HG02763 (cell line): ENCODE measurements around the gene SYT17.
"Not testable (repeated sequence)": the region's sequence is repeated elsewhere in the genome, so short reads cannot be mapped to it uniquely, and the experiment has no call there.

Source experiments
- ATAC-seq: cut with Tn5 transposase; IDR thresholded peaks from one replicate; pipeline ENCODE4 v1.9.1; 2021; ENCODE audit warnings: mild to moderate bottlenecking, moderate library complexity; ENCODE audit not compliant: unreplicated experiment

The SYT17 gene

DNA sequence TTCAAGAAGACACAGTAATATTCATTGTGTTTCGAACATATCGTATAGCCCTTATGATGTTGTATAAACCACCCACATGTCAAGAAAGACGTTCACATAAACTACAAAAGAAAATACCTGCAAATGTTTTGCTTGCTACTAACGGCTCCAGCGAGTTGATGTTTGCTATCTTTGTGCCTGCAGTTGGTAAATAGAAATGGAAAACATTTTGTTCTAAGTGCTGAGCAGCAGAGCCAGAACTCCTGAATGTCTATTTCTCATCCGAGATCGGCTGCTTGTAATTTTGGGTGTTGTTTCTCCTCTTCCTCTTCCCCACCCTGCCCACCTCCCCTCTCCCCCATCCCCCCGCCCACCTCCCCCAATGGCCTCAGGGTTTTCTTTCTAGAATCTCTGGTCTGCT lies 5.0 kb downstream of the SYT17 start:
- ATAC-seq: no peak

DNA sequence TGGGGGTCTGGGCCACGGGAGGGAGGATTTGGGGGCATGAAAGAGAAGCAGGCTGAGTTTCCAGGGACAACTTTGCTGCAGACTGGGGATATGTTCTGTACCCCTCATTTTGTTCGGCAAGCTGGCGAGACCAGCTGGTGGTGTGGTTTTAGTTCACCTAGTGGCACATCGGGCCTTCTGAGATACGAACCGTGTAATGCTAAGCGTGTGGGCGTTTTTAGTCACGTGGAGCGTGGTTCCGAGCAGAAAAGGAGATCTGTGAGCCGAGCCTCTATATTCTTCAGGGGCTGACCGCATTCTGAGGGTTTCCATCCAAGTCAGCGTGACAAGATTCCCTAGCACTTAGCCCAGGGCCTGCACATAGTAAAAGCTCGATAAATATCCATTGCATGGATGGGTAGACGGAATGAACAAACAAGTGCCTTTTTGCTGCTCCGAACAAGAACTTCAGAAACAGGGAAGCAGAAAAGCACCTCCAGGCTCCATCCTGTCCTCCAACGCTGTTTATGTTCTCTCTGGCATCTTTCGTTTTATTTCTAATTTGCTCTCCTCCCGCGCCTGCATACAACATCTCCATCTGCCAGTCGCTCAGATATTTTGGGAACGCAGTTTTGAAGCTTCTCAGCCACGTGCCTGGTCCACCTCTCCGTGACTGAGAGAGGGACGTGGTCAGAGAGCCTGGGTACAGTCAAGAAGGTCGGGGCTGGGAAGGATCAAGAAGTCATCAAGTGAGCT lies 5.8 kb downstream of the SYT17 start:
- ATAC-seq: no peak

DNA sequence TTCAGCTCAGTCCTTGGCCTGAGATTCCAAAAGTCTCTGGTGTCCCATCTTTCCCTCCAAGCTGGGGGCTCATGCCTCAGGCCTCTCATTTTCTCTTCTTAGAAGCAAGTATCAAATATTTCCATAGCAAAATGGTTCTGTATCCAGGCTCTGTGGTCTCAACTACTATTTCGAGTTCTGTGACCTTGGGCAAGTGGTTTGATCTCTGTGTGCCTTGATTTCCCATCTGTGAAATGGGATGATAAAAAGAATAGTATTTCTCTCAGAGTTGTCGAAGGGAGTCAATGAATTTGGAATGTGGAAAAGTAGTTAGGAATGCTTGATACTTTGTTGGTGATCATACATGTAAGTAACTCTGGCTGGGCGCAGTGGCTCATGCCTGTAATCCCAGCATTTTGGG lies 6.4 kb downstream of the SYT17 start:
- ATAC-seq: no peak

DNA sequence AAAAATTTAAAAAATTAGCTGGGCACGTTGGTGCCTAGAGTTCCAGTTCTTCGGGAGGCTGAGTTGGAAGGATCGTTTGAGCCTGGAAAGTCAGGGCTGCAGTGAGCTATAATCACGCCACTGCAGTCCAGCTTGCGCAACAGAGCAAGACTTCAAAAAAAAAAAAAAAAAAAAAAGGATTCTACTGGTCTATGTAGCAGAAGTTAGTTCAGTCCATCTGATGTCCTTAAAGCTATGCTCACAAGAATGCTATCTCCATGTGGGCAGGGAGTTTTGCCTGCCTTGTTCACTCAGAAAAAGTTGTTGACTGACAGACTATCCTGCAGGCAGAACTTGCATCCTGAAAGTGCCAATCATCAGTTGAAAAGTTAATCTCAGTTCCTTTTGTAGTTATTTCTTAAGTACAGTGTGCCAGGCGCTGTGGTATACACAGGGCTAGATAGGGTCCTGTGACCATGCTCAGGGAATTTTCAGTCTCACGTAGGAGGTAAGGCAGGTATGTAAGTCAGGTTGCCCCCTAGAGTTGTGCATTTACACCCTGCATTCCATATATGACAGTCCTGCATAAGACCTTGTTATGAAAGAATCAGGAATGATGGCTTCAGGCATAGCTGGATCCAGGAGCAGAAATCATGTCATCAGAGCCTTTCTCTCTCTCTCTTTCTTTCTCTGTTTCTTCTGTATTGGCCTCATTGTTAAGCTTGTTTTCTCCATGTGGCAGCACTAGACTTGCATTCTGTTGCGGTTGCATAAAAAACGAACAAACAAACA lies 7.6 kb downstream of the SYT17 start:
- no peak for ATAC-seq

DNA sequence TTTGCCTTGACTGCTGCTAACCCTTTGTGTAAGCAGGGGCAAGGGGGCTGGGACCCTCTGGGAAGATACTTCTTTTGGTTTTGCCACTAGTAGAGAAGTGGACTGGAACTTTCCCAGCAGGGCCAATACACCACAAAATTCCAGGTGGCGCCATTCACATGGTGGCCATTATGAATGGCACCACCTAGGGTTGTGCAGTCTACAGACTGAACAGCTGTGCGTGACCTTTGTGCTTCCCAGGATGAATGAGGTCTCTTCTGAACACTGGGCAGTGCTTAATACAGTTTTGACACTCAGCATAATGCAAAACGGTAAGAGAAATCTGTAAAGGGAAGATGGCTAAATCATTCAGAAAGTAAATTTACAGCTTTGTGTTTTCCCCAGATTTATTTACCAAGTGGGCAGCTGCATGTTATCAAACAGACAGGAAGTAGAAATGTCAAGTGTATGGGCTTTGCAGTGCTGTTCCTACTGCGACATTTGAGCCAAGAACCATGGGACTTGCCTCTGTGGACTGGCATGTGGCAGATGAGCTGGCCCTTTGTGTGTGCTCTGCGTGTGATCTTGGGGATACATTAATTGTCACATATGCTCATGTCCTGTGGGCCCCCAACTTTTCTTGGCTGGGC lies 9.2 kb downstream of the SYT17 start:
- ATAC-seq: no peak

DNA sequence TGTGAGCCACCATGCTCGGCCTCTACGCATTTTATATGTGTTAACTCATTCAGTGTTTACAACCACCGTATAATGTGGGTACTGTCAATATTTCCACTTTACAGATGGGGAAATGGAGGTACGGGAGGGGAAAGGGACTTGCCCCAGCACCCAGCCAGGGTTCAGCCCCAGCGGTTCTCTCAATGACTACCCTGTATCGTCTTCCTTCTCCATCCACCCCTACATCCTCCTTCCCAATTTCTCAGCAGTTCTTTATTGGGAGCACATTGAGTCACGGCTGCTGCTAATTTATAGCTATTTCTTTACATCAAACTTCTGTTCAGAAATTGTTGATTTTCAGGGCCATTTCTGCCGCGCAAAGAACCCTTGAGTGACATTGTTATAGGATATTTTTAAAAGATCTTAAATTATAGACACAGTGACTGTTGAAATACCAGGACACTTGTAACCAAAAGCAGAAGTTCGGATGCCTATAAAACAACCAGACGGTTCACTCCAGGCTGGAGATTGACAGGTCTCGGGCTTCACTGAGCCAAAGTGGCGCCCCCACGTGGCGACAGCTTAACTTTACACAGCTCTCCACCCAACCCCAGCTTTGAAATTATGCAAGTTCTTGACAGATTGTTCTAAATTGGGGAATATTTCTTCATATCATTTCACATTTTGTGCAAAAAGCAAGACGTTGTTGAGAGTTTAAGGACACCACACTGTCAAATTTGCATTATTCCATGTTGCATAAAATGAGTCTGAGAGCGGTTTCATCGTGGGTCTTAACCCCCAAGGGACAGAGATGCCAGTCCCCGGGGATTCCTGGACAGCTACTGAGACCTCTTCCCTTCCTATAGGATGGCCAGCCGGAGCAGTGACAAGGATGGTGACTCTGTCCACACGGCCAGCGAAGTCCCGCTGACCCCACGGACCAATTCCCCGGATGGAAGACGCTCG lies 11.8 kb downstream of the SYT17 start:
- ATAC-seq: no peak

DNA sequence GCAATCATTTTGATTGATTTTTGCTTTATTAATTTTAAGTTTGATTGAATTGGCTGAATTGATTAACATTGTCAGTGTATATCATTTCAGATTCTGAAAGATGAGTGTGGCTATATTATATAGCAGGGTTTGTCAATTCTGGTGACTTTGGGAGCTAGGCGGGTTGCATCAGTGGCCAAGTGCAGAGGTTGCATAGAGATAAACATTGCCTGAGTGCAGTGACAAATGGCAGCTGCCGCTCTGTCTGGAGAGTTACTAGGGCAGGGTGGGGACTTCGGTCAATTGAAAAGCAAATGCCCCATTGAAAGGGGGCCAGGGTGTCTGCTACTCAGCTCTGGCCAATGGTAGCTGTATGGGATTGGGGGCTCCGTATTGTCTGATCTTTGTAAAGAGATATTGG lies 12.7 kb downstream of the SYT17 start:
- ATAC-seq: no peak

DNA sequence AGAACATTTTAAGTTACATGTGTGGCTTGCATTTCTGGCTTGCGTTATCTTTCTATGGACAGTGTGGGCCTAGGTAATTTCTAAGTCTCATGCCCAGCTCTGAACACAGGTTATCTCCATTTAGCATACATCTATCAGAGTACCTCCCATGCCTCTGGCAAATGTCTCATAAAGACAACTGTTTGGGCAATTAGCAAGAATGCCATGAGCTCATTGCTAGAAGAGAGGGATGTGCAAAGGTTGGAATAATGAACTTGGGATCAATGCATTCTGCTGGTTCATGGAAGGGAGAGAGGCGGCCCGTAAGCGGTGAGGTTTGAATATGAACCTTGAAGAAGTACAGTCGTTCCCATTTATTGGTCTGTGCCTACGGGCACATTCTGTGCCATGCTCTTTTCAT lies 14.4 kb downstream of the SYT17 start:
- ATAC-seq: no peak

DNA sequence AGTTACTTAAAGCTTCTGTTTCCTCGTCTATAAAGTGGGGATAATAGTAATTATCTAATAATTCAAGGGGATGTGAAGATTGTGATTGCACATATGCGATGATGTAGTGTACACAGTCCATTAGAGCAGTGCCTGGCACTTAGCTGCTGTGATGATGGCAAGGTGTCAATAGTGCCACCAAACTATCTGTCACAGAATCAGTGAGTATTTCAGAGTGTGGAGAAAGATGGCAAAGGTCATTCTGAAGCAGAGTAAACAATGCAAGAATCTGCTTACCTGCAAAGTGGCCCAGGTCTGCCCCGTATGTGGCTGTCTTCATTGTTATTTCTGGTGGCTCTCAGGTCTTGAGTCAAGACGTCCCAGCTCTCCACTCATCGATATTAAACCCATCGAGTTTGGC lies 15.1 kb downstream of the SYT17 start:
- ATAC-seq: no peak

DNA sequence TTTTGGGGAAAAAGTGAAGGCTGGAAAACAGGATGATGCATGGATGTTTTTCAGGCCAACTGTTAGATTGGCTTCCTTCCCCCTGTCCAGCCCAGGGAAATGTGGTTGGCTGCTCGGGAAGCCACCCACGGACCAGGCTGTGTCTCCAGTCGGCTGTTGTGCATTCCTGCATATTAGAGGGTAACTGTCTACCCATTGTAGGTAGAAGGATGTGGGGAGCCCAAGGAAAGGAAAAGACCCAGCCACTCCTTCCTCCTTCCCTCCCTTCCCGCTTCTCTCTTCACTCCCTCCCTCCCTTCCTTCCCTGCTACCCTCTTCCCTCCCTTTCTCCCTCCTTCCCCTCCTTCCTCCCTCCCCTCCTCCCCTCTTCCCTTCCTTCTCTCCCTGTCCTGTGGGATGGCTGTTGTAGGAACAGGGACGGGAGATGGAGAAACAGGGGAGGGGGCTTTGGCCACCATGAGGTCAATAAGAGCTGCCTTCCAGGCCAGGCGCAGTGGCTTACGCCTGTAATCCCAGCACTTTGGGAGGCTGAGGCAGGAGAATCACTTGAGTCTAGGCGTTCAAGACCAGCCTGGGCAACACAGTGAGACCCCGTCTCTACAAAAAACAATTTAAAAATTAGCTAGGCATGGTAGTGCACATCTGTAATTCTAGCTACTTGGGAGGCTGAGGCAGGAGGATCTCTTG lies 16.9 kb downstream of the SYT17 start:
- no peak for ATAC-seq

DNA sequence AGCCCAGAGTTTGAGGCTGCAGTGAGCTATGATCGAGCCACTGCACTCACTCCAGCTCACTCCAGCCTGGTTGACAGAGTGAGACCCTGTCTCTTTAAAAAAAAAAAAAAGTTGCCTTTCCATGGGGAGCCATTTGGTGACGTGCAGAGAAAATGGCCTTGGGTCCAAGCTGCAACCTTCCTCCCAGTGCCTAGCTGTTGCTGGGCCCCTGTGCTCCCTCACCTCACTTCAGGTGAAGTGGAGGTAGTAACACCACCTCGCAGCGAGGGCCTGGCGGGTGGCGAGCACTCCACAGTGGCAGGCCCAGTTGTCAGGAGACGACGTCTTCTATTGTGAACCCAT lies 17.4 kb downstream of the SYT17 start:
- ATAC-seq: no peak

DNA sequence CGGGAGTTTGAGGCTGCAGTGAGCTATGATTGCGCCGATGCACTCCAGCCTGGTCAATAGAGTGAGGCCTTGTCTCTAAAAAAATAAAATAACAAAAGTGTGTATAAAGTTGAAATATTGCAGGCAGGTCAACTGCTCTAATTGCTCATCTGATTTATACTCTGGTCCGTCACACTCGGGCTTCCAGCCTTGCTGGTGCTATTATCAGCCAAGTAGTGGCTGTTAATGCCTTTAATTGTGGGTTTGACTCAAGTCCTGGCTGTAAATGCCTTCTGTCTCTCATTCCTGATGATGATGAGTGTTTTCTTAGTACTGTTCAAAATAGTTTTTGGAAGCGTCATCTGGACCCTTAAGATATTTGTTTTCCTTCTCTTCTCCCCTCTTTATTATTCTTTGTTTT lies 18.4 kb downstream of the SYT17 start:
- ATAC-seq: no peak

DNA sequence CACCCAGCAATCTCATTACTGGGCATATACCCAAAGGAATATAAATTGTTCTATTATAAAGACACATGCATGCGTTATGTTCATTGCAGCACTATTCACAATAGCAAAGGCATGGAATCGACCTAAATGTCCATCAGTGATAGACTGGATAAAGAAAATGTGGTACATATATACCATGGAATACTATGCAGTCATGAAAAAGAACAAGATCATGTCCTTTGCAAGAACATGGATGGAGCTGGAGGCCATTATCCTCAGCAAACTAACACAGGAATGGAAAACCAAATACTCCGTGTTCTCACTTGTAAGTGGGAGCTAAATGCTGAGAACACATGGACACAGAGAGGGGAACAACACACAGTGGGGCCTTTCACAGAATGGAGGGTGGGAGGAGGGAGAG lies 19.9 kb downstream of the SYT17 start:
- not testable (repeated sequence) for ATAC-seq

DNA sequence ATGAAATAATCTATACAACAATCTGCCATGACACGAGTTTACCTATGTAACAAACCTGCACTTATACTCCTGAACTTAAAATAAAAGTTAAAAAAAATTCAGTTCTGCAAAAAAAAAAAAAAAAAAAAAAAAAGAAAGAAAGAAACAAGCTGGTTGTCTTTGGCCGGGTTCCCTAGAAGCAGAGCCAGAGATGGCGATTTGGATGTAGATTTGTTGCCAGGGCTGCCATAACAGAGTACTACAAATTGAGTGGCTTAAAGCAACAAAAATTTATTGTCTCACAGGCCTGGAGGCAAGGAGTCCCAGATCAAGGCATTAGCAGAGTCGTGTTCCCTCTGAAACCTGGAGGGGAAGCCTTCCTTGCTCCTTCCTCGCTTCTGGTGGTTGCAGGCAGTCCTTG lies 20.4 kb downstream of the SYT17 start:
- no peak for ATAC-seq

DNA sequence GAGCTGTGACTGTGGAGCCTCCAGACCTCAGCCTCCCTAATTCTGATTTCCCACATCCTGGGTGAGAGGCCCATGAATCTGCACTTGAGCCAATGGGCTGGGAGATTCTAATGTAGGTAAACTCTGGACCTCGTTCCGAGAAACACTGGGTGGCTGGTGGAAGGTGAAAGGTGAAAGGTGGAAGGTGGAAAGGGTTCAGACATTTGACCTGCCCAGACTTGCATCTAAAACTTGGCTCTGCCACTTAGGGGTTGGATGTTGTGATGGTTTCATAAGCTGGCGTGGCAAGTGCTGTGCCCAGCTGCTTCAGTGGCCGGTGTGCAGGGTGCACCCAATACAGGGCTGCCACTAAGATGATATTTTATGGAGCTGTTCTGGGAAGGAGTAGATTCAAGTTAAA lies 24.8 kb downstream of the SYT17 start:
- no peak for ATAC-seq

DNA sequence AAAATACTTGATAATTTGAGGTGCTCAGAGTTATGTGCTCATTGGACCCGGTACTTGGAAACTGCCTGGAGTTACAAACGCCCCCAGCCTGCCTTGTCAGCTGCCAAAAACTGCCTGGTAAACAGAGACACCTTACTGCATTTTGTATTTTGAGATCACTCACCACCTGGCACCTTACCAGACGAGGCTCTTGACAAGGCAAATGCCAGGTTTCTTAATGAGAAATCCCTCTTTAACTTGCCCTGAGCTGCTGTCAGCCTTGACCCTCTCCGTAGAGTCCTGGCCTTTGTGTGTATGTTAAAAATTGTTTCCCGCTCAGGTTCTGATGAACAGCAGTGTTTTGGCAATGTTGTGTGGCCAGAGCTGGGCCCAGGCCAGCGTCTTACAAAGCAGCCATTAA lies 28.8 kb downstream of the SYT17 start:
- ATAC-seq: no peak

DNA sequence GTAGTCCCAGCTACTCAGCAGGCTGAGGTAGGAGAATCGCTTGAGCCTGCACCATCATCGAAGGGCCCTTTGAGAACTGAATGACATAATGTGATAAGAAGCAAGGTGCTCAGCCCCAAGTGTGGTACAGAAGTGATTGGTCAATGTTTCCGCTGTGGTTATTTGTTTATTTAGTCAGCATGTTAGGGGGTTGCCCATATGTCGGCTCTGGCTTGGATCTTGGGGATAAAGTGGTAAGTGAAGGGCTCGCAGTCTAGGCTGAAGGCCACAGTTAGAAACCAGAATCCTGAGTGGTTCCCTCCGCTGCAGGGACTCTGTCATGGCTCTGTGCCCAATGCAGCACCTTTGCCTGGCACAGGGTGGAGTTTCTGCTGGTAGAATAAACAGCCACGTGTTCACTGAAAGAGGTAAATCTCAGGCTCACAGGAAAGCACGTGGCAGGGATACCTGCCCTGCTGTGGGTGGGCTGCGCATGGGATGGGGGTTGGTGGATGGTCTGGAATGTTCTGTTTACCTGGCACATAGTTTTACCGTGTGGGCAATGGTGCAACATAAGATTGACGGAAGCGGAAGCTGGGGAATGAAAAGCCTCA lies 35.4 kb downstream of the SYT17 start:
- ATAC-seq: no peak

DNA sequence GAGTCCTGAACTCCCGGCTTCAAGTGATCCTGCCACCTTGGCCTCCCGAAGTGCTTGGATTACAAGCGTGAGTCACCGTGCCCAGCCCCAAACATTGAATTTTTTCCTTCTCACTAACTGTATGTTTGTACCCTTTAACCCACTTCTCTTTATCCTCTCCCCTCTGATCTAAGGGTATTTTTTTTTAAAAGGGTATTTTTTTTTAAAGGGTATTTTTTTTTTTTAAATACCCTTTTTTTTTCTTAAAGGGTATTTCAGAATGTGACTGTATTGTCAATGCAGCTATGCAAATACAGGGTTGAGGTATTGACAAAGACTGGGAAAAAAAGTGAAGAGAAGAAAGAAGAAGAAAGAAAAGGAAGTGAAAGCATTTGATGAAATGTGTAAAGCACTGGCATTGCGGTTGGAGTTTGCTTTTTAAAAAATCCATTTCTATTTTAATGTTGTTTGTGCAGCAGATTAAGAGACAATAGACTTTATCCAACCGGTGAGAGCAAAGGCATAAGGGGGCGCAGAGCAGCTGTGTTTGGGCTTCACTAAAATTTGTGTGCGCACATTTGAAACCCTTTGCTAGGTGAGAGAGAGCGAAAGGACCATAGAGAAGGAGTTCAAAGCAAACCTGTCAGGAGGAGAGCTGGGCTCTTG lies 42.4 kb downstream of the SYT17 start:
- peak; percentile 62 for ATAC-seq

DNA sequence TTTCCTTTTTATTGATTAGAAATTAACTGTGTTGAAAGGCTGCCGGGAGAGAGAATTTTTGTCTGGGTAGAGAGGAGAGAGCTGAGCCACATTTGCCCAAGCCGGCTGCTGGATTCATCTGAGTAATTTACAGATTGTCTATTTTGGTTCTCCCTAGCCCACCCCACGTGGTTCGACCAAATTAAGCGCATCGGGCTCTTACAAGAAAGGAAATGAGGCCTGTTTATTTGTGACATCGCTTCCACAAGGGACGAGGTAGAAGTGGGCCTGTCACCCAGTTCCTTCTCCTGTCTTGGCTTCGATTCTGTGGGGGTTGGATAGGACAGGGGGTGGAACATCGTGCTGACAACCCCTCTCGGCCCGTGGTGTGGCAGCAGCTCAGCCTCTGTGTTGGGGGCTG lies 42.9 kb downstream of the SYT17 start:
- ATAC-seq: peak; percentile 31

DNA sequence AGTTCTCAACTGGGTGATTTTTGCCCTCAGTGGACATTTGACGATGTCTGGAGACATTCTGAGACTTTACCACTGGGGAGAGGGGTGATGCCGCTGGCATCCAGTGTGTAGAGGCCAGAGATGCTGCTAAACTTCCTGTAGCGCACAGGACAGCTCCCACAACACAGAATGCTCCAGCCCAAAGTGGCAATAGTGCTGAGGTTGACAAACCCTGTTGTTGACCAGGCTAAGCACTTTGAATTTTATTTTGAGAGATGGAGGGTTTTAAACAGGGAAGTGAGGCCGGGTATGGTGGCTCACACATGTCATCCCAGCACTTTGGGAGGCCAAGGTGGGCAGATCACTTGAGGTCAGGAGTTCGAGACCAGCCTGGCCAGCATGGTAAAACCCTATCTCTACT lies 44.0 kb downstream of the SYT17 start:
- no peak for ATAC-seq
